ENCODE results near the gene CBFA2T3.

- TF ChIP-seq EZH2 (IDR thresholded peaks at IDR 0.05; ENCODE audit: borderline replicate concordance, insufficient read depth, low read depth, low read length, poor library complexity, severe bottlenecking) (no peak), CTCF (IDR thresholded peaks at IDR 0.05) (no peak)
These were observed 46.1 kb upstream of the CBFA2T3 start for GRCh38 chr16:89023151-89023551.

Data from B cell (primary cell).